Lower leg skin (tissue), 4 donors: ENCODE results near the gene FSTL5. TPM values are rescaled to one million over a fixed set of nuclear protein-coding genes. Genes with fewer than 3 reads are reported as not detected.

ENCODE experiments used
- DNase-seq, 2 donors: peaks; one replicate each; pipeline ENCODE4 v3.0.0-alpha.2; 2019; ENCODE audit warnings: low spot score in 2 of 2
- H3K4me3 ChIP-seq: fragments of 200-600 bp; sonication (generic); 2 replicates; pipeline ENCODE4 v1.5.1; 2017; ENCODE audit warnings: mild to moderate bottlenecking, low read depth; ENCODE audit not compliant: poor library complexity, severe bottlenecking
- POLR2A ChIP-seq, 2 donors: fragments of 450-650 bp; IDR thresholded peaks; one replicate each; pipeline ENCODE4 v1.6.1; 2016 to 2017; ENCODE audit warnings: antibody characterized with exemption in 2 of 2, mild to moderate bottlenecking in 1 of 2, moderate library complexity in 1 of 2
- WGBS, 2 donors: methylation state at CpG; one replicate each; pipeline ENCODE4 v1.1.5; 2018; 5-methylcytosine and 5-hydroxymethylcytosine counted together
- intact Hi-C: fragments of 100-400 bp; cut with DNase I; formaldehyde crosslinking; loops from one replicate; pipeline ENCODE4 v1.15.0; 2023; ENCODE audit warnings: low total_unique reads
- total RNA-seq, 4 donors: library from RNA; depleted of rRNA; stranded (reverse); fragments of >200 nt; gene quantifications; one replicate each; pipeline ENCODE4 v1.1.0, GENCODE V29; 2016
- TF ChIP-seq, protein P1 (sequence below), 3 donors: fragments of 450-650 bp; IDR thresholded peaks; one replicate each; pipeline ENCODE4 v1.5.1; 2016; ENCODE audit warnings: antibody characterized with exemption in 3 of 3, mild to moderate bottlenecking in 3 of 3, moderate library complexity in 2 of 3

The FSTL5 gene
- total RNA-seq, 4 donors from 2014 or later = not detected

DNA sequence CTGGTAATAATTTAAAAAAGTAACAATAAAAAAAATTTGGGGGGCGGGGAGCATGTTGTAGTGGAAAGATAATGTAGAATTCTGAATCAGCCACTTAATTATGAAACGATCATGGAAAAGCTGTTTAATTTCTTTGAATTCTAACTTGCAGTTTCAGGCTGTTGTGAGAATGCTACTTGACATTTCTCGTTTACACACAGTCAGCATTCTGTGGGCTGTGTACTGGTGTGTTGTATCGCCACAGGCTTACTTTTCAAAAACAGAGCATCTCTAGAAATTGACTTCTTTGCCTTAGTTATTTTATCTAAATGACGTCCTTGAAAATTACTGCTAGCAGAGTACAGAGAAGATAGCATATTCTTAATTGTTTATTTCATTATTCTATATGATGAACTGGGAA, 350.4 kb downstream of the FSTL5 start:
- intact Hi-C loops = no loop called here
- TF ChIP-seq, protein P1, sequence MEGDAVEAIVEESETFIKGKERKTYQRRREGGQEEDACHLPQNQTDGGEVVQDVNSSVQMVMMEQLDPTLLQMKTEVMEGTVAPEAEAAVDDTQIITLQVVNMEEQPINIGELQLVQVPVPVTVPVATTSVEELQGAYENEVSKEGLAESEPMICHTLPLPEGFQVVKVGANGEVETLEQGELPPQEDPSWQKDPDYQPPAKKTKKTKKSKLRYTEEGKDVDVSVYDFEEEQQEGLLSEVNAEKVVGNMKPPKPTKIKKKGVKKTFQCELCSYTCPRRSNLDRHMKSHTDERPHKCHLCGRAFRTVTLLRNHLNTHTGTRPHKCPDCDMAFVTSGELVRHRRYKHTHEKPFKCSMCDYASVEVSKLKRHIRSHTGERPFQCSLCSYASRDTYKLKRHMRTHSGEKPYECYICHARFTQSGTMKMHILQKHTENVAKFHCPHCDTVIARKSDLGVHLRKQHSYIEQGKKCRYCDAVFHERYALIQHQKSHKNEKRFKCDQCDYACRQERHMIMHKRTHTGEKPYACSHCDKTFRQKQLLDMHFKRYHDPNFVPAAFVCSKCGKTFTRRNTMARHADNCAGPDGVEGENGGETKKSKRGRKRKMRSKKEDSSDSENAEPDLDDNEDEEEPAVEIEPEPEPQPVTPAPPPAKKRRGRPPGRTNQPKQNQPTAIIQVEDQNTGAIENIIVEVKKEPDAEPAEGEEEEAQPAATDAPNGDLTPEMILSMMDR (IDR thresholded peaks at IDR 0.05) = no peak
- TF ChIP-seq POLR2A (IDR thresholded peaks at IDR 0.05) = no peak
- DNase-seq = no peak
- WGBS, 2 donors = 65 to 87% methylated on average over 5 of the region's 5 CpGs
- H3K4me3 ChIP-seq = no peak overlapping the region

DNA sequence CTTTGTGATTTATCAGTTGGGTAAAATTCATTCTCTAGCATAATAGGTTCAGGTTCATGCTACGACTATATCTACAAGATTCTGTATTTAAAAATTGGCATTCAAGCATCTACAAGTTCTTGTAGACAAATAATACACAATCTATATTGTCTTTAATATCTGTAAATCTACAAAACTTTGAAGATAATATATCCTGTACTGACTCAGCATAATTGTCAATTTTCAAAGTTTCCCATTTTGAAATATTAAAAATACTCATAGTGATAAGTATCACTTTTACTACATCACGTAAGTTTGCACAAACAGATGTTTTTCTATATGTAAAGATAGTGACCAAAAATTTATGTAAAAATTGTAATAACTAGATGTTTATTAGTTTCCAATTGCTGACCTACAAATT, 360.6 kb downstream of the FSTL5 start:
- no peak for TF ChIP-seq POLR2A (IDR thresholded peaks at IDR 0.05)
- TF ChIP-seq, protein P1 (IDR thresholded peaks at IDR 0.05) = no peak
- no peak overlapping the region for H3K4me3 ChIP-seq
- intact Hi-C loops = no loop called here
- 84 to 87% methylated on average over 2 of the region's 2 CpGs for WGBS, 2 donors
- DNase-seq = no peak

DNA sequence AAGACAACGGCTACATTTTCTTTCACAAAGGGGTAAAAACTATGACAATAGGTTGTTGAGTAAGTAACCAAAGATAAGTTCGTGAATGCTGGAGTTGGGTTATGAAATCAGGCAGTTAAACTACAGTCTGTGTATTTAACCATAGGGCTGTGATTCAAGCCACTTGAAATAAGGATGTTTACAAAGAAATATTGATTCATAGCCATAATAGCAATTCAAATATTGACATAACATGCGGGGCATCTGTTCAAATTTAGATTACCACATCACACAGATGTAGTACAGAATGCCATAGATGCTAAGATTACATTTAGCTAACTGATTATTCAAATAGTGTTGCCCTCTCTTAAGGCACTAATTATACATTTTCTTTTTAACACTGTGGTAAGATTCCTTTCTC, 364.1 kb downstream of the FSTL5 start:
- intact Hi-C loops = no loop called here
- whole genome bisulfite sequencing, 2 donors = 80 to 84% methylated on average over 3 of the region's 3 CpGs
- H3K4me3 ChIP-seq = no peak overlapping the region
- no peak for DNase-seq
- TF ChIP-seq POLR2A (IDR thresholded peaks at IDR 0.05) = no peak
- TF ChIP-seq, protein P1 (IDR thresholded peaks at IDR 0.05) = no peak

DNA sequence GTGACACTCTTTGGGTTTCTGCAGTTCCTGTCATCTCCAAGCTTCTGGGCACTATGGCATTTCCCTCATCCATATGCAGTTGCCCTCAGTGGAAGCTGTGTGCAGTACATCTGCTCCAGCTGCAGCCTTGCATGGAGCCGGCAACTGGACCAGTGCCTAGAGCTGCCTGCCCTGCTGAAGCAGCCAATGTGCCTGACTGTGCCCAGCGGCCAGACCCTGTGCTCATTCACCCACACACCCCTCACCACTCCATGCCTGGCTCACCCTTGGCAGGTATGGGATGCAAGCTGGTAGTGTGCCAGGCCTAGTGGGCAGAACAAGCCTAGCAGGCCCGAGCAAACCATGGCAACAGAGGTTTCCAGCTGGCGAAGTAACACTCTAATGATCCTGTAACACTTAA, 370.8 kb downstream of the FSTL5 start:
- TF ChIP-seq, protein P1 (IDR thresholded peaks at IDR 0.05) = no peak
- TF ChIP-seq POLR2A (IDR thresholded peaks at IDR 0.05) = no peak
- intact Hi-C loops = no loop called here
- no peak overlapping the region for H3K4me3 ChIP-seq
- 76 to 89% methylated on average over 3 to 4 of the region's 4 CpGs for WGBS, 2 donors
- no peak for DNase-seq

DNA sequence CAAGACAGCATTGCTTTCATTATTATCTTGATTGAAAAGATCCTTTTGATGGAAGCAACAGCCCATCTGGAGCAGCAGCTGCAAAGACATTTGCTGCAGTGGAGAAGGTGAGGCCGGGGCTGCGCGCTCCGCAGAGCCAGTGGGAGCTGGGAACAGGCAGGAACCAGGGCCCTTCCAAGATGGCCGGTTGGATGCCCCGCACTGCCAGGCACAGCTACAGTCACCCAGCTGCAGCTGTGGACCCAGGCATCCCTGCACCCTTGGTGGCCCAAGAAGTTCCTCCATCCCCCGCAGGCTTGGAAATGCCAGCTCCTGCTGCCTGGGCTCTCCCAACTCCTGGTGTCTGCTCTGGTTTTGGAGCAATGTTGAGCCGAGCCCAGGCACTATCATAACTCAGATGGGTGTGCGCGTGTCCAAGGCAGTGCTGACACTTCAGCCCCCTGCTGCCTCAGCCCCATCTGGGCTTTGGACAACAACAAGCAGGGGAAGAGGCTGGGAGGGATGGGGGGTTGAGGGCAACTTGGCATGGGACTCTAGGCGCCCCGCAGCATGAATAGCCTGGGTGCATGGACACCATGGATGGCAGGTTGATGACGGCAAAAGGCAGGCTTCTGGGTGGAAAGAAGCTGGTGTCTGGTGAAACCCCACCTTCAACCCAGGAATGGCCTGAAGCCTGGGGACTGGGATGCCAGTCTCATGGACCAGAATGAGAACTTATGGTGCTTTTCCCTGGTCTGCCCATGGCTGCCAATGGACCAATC, 371.8 kb downstream of the FSTL5 start:
- intact Hi-C loops = no loop called here
- 90 to 96% methylated on average over 11 to 12 of the region's 13 CpGs for WGBS, 2 donors
- no peak for DNase-seq
- no peak overlapping the region for H3K4me3 ChIP-seq
- TF ChIP-seq, protein P1 (IDR thresholded peaks at IDR 0.05) = no peak
- no peak for TF ChIP-seq POLR2A (IDR thresholded peaks at IDR 0.05)

DNA sequence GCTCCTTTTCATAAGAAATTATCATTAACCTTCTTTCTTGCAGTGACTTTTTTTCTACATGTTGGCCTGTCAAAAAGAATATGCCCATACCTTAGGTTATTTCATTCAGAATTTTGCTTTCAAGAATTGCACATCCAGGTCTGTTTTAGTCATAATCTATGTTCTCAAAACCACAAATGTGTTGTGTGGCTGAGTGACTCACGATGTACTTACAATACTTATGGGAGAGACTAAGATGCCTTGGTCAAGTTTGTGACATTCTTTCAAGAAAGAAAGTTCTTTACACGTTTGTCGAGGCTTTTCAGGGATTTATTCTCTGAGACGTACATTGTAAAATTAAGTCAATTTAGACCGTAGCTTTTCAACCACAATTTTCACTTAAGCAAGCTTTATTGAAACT, 396.7 kb downstream of the FSTL5 start:
- 67 to 80% methylated on average over 5 of the region's 5 CpGs for whole genome bisulfite sequencing, 2 donors

More for the DNA sequence above, 396.7 kb downstream of the FSTL5 start:
- intact Hi-C loops = no loop called here
- no peak for TF ChIP-seq POLR2A (IDR thresholded peaks at IDR 0.05)
- TF ChIP-seq, protein P1 (IDR thresholded peaks at IDR 0.05) = no peak
- DNase-seq = no peak
- H3K4me3 ChIP-seq = no peak overlapping the region
